Measurements from ENCODE around the gene CHI3L2. TPM values are rescaled to one million over a fixed set of nuclear protein-coding genes. Genes with fewer than 3 reads are reported as not detected.

The CHI3L2 gene
- total RNA-seq, 1 donor from 2014 or later: not detected

GRCh38 chr1:111252786-111253185 is 25.3 kb downstream of the CHI3L2 start:
- H3K4me3 ChIP-seq (ENCODE audit: low read depth, low read length): no peak overlapping the region
- DNase-seq (ENCODE audit: low read depth): peak; percentile 73
- no peak for TF ChIP-seq CTCF (conservative IDR thresholded peaks at IDR 0.05; ENCODE audit: low read depth, low read length)

GRCh38 chr1:111253876-111254275 is 26.4 kb downstream of the CHI3L2 start:
- no peak for DNase-seq (ENCODE audit: low read depth)
- H3K4me3 ChIP-seq (ENCODE audit: low read depth, low read length): no peak overlapping the region
- no peak for TF ChIP-seq CTCF (conservative IDR thresholded peaks at IDR 0.05; ENCODE audit: low read depth, low read length)

GRCh38 chr1:111256988-111257658 is 29.6 kb downstream of the CHI3L2 start:
- no peak for TF ChIP-seq CTCF (conservative IDR thresholded peaks at IDR 0.05; ENCODE audit: low read depth, low read length)
- DNase-seq (ENCODE audit: low read depth): no peak
- H3K4me3 ChIP-seq (ENCODE audit: low read depth, low read length): no peak overlapping the region

GRCh38 chr1:111267801-111268508 is 40.4 kb downstream of the CHI3L2 start:
- H3K4me3 ChIP-seq (ENCODE audit: low read depth, low read length): no peak overlapping the region
- DNase-seq (ENCODE audit: low read depth): no peak
- no peak for TF ChIP-seq CTCF (conservative IDR thresholded peaks at IDR 0.05; ENCODE audit: low read depth, low read length)

GRCh38 chr1:111269825-111270406 is 42.4 kb downstream of the CHI3L2 start:
- TF ChIP-seq CTCF (conservative IDR thresholded peaks at IDR 0.05; ENCODE audit: low read depth, low read length): no peak
- H3K4me3 ChIP-seq (ENCODE audit: low read depth, low read length): no peak overlapping the region
- DNase-seq (ENCODE audit: low read depth): no peak

- H3K4me3 ChIP-seq (ENCODE audit: low read depth, low read length): no peak overlapping the region
- TF ChIP-seq CTCF (conservative IDR thresholded peaks at IDR 0.05; ENCODE audit: low read depth, low read length): no peak
- DNase-seq (ENCODE audit: low read depth): no peak
Measured at GRCh38 chr1:111270771-111271463, 43.4 kb downstream of the CHI3L2 start.

Measured in epithelial cell of proximal tubule (primary cell).